Stimulated activated CD8-positive, alpha-beta memory T cell treated with anti-CD3 and anti-CD28 coated beads, Interleukin-12 subunit alpha, Interleukin-12 subunit beta, amount 100 ng/mL, for 24 hours (primary cell): Measurements from ENCODE around the gene HELZ.
"Not testable (repeated sequence)": the region's sequence is repeated elsewhere in the genome, so short reads cannot be mapped to it uniquely, and the experiment has no call there.

Source experiments
- DNase-seq: peaks from one replicate; pipeline ENCODE4 v3.0.0-alpha.2; 2020; ENCODE audit errors: extremely low read depth

The HELZ gene

GRCh38 chr17:67145183-67145805 is 99.7 kb downstream of the HELZ start:
- DNase-seq = no peak

GRCh38 chr17:67143318-67143717 is 101.7 kb downstream of the HELZ start:
- no peak for DNase-seq

- not testable (repeated sequence) for DNase-seq
Measured at GRCh38 chr17:67142030-67142429, 103.0 kb downstream of the HELZ start.

GRCh38 chr17:67139784-67140665 is 105.0 kb downstream of the HELZ start:
- DNase-seq = no peak

- DNase-seq = no peak
Measured at GRCh38 chr17:67139289-67139688, 105.7 kb downstream of the HELZ start.

- no peak for DNase-seq
Measured at GRCh38 chr17:67138392-67138791, 106.6 kb downstream of the HELZ start.

GRCh38 chr17:67137860-67138259 is 107.1 kb downstream of the HELZ start:
- no peak for DNase-seq

- no peak for DNase-seq
Measured at GRCh38 chr17:67137026-67137370, 108.0 kb downstream of the HELZ start.

GRCh38 chr17:67136191-67137025 is 108.6 kb downstream of the HELZ start:
- no peak for DNase-seq

GRCh38 chr17:67133161-67133560 is 111.8 kb downstream of the HELZ start:
- DNase-seq = no peak

GRCh38 chr17:67132366-67132765 is 112.6 kb downstream of the HELZ start:
- DNase-seq = no peak

GRCh38 chr17:67130768-67131167 is 114.2 kb downstream of the HELZ start:
- DNase-seq = no peak

GRCh38 chr17:67129283-67129682 is 115.7 kb downstream of the HELZ start:
- DNase-seq = no peak

GRCh38 chr17:67128700-67129099 is 116.3 kb downstream of the HELZ start:
- no peak for DNase-seq

GRCh38 chr17:67127925-67128324 is 117.1 kb downstream of the HELZ start:
- no peak for DNase-seq

- no peak for DNase-seq
Measured at GRCh38 chr17:67126983-67127382, 118.0 kb downstream of the HELZ start.

- DNase-seq = not testable (repeated sequence)
Measured at GRCh38 chr17:67126543-67126942, 118.5 kb downstream of the HELZ start.

- DNase-seq = no peak
Measured at GRCh38 chr17:67125924-67126323, 119.1 kb downstream of the HELZ start.

GRCh38 chr17:67125417-67125816 is 119.6 kb downstream of the HELZ start:
- no peak for DNase-seq

GRCh38 chr17:67124450-67125148 is 120.4 kb downstream of the HELZ start:
- DNase-seq = no peak

- DNase-seq = no peak
Measured at GRCh38 chr17:67123699-67124098, 121.3 kb downstream of the HELZ start.
